ENCODE results near the gene GRM8.
A peak's percentile ranks its signal among the peaks of the same experiment; 100 is the strongest.

GRM8 gene

DNA sequence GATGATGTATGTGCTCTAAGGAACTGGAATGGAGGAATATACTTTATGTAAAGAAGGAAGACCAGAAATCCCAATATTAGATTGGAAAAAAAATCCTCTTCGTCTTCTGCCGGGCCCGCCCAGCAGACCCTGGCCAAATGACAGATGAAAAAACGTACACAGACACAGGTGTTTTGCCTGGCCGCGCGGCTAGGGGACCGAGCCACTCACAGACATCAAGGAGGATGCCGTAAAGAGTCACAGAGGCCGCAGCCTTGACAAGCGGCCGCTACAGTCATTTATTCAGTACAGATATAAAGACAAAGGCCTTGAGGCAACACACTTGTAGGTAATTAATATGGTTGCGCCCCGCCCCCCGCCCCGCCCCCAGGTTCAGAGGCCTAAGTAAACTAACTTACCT lies 594.1 kb downstream of the GRM8 start:
- DNase-seq (ENCODE audit: low spot score), result no peak

DNA sequence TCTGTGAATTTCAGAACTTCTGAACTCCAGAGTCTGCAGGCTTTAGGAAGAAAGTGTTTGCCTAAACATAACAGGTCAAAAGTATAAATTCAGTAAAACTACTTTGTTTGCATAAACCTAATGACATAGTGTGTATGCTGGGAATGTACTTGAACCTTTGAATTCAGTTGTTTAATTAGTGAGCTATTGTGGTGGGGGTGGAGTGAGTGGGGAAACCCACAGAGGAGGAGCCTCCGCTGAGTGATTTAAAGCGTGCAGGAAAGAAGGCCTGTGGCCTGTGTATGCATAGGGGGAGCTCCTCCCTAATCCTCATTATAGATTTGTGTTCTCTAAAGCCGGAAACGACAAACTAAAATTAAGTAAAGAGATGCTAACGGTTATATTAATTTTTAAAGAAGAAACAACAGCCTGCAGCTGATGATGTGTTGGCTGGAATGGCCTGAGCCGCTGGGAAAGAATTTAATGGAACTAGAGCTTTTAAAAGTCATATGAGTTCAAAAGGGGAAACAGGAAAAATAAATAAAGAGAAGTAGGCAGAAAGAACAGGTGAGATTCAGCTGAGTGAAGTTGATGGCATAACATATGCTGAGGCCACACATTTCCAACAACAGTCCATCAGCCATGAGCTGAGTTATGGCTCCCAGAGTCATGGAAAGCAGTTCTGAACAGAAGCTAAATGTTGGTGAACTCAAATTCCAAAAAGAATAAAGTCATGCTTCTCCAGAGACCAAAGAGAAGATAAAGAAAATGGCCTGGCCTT lies 595.0 kb downstream of the GRM8 start:
- DNase-seq (ENCODE audit: low spot score), result no peak

DNA sequence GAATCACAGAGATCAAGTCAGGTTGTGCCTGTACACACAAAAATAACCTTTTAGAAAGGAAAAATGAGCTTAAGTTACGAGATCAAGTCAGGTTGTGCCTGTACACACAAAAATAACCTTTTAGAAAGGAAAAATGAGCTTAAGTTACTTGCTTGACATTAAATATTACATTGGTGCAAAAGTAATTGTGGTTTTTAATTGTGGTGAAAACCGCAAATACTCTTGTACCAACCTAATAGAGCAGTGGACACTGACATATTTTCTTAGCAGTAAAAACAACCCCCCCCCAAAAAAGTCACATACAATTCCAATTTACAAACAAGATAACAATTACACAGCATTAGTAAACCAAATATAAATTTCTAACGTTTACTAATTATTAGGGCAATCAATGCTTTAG lies 595.6 kb downstream of the GRM8 start:
- no peak for DNase-seq (ENCODE audit: low spot score)

DNA sequence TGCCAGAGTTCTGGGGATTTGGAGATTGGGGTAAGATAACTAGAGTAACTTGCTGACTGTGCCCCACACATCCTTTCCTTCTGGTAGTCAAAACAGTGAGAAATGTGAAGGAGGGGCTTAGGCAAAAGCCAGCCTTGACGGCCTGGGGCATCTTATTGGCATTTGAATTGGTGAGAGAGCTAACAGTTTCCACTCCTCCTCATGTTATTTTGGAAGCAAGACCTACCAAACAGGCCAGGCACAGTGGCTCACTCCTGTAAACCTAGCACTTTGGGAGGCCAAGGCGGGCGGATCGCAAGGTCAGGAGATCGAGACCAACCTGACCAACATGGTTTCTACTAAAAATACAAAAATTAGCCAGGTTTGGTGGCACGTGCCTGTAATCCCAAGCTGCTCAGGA lies 596.6 kb downstream of the GRM8 start:
- DNase-seq (ENCODE audit: low spot score), result no peak

DNA sequence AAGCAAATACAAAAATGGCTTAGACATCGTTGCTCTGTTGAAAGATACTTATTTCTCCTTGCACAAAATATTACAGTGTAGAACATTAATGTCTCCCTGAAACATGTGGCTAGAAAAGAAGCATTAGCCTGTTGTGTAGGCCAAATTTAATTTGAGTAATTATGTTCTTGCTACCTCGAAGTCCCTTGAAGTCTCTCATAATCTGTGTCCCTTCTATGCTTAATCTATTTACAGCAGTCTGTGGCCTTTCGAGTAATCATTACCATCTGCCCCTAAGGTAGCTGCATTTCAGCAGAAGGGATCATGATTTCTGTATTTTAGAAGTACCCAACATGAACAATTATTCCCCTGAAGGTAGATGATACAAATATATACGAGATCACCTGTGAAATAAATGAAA lies 615.2 kb downstream of the GRM8 start:
- no peak for DNase-seq (ENCODE audit: low spot score)

DNA sequence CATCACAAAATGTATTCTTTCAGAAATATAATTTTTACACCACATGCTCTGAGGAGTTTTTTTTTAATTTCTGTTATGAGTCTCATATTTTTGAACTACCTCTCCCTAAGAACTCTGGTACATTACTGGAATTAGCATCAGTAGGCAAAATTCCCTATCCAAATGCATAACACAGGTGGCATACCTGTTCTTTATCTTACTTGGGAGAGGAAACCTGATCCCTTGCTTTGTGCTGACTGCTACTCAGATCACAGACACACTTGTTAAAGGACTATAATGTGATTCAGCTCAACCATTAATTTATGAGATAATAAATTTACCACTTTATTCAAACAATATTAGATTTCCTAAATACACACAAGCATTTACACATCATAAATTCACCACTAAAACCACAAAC lies 617.2 kb downstream of the GRM8 start:
- DNase-seq (ENCODE audit: low spot score), result no peak

DNA sequence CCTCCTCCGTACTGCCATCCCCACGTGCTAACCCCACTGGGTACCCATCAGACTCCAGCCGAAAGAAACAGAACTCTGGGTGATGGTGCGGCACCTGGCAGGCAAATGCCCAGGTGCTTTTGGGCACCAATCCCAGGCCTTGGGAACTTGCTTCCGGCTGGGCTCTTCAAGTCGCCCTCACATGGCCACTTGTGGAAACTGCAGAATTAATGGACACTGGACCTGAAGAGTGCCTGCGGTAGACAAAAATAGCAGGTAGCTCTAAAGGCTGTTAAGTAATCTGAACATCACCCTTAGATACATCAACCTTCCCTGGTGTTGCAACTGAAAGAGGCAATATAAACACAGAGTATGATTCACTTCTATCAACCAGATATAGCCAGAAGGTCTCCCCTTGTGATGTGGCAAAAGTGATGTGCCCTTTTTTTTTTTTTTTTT lies 644.4 kb downstream of the GRM8 start:
- DNase-seq (ENCODE audit: low spot score), result peak; percentile 65

DNA sequence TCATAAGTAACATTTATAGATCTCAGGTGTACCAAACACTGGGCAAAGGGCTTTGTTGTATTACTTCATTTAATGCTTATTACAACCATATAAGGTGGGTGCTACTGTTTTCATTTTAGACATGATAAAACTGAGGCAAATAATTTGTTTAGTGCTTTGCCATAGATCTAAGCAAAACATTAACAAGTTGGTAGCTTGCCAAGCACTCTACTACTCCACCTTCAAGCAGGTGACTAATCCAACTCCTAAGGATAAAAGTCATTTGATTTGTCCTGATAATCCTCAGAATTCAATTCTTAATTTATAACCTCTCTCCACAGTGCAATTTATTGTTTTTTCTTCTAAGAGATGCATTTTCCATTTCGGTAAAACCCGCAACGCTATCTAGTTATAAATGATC lies 646.4 kb downstream of the GRM8 start:
- no peak for DNase-seq (ENCODE audit: low spot score)

DNA sequence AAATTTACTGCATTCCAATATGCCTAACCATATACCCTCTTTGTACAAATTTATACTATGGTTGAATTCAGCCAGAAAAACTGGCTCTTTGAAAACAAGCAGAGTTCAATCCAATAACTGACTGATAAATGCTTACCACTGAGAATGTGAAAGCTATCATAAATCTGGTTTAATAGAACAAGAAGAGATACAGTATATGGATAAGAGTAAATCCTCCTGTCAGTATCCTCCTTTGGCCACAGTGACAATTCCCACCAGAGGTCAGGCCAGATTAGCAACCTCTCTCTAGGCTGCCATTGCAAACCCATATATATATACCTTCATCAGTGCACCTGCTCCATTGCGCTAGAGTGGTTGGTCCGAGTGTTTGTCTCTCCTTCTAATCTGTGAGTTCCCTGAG lies 647.2 kb downstream of the GRM8 start:
- no peak for DNase-seq (ENCODE audit: low spot score)

DNA sequence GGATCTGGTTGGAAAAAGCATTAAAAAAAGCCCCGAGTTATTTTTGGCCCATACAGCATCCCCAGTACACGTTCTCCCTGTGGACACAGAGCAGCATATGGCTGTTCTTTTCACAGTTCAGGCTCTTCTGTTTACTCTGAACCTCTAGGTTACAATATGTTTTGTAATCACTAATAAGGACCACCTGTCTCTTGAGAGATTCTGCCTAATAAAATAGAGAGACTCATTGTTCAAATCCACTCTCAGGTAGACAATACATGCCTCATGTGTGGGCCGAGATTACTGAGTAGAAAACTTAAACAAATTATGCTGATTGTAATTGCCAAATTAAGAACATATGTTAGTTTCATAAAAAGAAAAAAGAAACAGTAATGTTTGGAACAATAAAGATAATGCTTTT lies 647.7 kb downstream of the GRM8 start:
- DNase-seq (ENCODE audit: low spot score), result no peak

DNA sequence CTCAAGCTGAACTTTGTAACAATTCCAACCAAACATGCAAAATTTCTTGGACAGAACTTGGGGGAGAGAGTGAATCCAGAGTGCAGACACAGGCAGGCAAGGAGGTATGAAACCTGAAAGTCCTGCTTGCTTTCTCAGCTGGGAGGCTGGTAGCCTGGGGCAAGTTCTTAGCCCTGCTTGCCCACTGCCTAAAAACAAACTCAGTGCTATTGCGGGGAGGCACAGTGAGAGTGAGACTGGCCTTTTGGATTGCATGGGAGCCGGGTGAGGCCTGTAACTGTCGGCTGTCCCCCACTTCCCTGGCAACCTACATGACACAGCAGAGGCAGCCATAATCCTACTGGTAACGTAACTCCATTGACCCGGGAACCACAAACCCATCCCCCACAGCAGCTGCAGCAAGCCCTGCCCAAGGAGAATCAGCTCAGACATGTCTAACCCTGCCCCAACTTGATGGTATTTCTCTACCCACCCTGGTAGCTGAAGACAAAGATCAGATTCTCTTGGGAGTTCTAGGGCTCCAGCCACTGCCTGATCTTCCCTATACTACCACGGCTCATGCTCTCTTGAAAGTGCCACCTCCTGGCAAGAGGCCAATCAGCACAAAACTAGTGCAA lies 663.6 kb downstream of the GRM8 start:
- DNase-seq (ENCODE audit: low spot score), result no peak

DNA sequence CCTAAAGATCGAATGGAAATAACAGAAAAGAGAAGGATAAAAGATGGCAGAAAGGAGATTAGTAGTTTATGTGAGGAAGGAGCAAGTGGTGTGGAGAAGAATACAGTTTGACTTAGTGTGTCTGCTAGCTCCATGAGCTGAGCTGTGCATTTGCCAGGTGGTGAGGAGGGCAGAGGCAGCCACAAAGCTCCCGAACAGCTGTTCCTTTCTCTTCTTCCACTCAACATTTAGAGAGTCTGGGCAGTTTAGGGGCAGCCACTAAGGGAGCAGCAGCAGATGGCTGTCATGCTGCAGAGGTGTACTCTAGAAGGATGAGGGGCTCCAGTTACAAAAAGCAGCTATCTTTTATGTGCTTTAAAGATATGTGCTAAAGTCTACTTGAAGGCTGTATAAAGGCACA lies 674.4 kb downstream of the GRM8 start:
- DNase-seq (ENCODE audit: low spot score), result no peak

DNA sequence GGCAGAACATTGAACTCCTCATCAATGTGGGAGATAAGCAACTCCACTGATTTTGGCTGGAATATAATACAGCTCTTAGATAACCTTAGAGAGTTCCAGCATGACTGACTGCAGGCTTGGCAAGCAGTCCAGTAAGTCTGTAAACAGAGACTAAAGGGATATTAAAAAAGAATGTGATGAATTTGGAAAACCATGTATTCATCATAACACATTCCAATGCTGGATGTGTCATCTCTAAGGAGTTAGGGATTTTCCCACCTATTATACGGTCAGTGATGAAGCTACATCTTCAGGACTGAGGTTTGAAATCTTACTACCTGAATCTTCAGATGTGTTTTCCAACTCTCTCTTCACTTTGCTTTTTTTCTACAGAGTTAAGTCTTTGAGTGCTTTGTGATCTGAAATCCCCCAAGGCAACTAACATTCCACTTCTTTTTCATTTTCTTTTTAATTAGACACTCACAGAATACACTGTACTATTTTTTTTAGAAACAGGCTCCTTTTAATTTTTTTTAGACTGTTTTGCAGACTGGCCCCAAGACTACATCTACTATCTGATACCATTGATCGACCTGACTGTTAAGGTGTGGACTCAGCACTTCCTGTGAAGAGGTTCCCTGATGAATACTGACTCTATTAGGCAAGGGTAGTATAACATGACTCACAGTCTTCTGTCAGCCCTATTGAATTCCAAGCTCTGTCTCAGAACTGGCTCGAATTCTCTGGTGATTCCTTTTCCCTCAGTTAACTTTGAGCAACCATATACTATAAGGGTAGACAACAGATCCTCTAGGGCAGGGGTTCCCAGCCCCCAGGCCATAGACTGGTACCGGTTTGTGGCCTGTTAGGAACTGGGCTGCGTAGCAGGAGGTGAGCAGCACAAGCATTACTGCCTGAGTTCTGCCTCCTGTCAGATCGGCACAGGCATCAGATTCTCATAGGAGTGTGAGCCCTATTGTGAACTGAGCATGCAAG lies 678.2 kb downstream of the GRM8 start:
- DNase-seq (ENCODE audit: low spot score), result peak; percentile 83

DNA sequence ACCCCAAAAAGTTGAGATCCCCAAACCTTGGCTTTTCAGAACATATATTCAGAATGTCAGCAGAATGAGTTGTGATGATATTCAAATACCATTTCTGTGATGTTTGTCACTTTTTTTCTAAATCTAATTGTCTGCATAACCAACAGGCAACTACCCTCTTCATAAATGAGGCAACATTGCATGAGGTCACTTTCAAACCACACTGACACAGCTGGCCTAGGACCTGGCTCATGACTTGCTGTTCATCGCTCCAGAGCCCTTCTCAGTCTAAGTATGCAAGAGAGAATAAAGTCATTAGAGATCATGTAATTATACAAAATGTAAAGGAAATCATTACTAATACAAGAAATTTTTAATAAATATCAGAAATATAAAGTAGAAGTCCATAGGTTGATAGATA lies 681.9 kb downstream of the GRM8 start:
- DNase-seq (ENCODE audit: low spot score), result no peak

DNA sequence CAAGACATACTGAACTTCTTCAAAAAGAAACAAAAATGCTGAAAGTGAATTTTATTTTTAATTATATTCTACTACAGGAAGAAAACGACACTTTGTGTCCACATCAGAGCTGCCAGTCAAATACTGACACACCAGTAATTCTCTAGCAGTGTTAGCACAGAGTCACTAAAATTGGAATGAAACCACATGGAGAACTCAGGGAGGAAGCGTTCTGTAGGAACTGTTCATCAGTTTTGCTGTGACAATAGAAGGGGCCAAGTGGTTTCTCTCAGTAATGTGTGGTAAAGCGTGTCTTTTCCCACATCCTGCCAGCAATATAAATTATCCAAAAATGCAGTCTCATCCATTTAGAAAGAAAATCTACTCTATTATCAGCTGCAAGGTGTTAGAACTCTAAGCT lies 683.3 kb downstream of the GRM8 start:
- no peak for DNase-seq (ENCODE audit: low spot score)

DNA sequence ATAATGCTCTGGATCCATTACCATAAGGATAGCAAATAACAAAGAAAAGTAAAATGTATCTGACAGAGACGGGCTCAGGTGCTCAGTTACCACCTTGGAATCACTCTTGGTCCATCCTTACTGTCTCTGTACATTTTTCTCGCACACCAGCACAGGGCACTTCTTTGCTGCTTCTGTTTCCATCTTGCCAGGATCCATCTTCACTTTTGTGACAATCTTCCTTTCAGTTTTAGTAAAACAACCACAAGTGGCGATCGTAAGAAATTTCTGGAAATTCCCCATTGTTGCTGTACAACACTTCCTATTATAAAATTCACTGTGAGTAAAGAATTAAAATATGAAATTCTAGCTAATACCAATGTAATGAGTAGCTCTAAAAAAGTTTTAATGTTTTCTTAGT lies 695.5 kb downstream of the GRM8 start:
- DNase-seq (ENCODE audit: low spot score), result no peak

DNA sequence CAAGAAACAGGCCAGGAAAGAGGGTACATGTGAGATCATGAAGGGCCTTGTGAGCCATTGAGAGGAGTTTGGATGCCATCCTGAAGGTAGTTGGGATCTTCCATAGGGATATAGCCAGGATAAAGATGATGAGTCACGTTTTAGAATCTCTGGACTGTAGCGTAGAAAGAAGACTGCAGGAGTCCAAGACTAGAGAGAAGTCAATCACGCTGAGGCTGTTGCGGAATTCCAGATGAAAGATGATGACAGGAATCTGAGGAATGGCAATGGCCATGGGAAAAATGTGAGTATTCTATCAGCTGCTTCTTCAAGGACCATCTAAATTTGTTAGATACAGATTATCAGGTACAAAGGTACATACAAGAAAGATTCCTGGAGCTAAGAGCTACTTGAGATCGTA lies 711.3 kb downstream of the GRM8 start:
- DNase-seq (ENCODE audit: low spot score), result no peak

DNA sequence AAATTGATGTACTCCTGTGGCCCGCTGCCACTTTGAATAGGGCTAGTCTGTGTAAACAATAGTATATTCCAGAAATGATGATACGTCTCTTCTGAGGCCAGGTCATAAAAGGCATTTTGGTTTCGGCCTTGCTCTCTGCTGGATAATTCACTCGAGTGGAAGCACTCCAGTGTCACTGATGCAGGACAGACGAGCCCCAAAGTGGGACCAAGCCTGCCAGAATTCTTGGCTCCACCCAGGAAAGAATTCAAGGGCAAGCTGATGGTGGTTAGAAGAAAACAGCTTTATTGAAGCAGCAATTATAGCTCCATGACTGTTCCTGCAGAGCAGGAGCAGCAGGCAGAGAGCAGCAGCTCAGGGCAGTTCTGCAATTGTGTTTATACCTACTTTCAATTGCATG lies 717.6 kb downstream of the GRM8 start:
- DNase-seq (ENCODE audit: low spot score), result no peak

DNA sequence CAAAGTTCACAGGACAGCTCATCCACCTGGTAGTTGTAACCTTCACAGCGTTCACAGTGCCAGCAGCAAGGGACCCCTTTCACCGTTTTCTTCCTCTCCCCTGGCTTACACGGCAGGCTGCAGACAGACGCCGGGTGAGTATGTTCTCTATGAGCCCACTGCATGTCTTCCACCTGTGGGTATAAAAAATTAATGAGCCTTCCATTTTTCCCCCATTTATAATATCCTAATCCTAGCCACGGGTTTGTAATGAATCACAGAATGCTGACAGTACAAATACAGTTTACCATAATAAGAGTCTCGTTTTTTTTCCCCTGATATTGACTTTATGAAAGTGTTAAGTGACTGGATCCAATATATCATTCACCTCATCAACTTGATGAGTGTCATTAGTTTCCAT lies 719.0 kb downstream of the GRM8 start:
- DNase-seq (ENCODE audit: low spot score), result no peak

DNA sequence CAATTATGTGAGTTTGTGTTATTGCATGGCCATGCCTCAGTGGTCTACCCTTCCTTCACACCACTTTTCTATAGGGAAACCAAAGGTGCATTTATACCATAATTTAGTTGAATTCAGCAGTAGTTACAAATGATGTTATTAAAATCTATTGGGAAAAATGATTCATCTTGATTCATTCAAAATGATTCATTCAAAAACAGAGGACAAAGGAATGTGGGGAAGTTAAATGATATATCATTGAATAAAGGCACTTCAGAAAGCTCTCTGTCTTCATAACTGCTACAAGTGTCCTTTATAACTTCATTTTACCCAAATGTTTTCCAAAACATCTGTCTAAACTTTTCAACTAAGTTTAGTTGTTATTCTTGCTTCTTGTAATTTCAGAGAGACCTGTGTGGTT lies 722.9 kb downstream of the GRM8 start:
- peak; percentile 15 for DNase-seq (ENCODE audit: low spot score)

DNA sequence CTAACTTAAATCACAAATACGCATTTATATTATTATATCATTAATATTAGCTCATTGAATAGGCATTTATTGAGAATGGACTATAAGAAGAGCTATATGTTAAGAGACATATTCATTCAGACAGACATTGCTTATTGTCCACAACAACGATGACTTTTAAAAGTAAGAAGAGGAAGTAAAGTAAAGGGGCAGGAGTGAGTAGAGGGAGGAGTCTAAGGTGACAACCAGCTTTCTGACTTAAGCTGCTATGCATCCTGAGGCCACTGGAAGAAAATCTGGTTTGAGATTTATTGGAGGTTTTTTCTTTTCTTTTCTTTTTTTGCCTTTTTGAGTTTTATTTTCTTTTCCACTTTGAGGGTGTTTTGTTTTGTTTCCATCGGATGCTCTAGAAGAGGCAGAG lies 723.5 kb downstream of the GRM8 start:
- DNase-seq (ENCODE audit: low spot score), result no peak

DNA sequence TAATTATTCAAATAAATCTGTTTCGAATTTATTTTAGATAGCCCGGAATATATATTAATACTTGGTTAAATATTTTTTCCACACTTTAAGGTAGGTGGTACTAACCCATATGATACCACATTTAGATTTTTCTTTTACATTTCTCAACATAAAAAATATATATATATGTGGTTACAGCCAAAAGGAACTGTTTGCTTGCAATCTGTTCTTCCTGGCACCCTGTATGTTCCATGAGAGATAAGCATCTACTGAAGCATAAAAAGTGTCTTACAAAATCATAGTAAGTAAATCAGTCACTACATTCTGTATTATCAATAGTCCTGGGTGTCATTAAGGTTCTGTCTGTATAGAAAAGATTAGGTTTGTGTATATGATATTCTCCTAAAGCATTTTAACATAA lies 726.8 kb downstream of the GRM8 start:
- DNase-seq (ENCODE audit: low spot score), result no peak

DNA sequence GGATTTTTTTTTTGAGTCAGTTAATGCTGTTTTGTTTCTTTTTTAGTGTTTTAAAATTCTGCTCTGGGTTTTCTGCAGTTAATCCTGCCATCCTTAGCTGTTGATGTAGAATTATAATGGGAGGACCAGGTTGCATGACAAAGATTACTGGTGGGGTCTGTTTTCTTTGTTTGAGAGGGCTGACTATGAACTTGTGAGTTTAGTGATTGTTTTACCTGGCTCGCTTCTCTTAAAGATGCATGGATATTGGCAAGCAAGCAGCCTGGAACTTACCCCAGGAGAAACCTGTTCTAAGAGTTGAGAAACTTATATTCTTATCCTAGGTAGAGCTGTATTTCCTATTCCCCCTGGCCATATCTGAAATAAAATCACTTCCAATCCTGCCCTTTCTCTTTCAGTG lies 727.8 kb downstream of the GRM8 start:
- DNase-seq (ENCODE audit: low spot score), result no peak
